Measurements from ENCODE around the gene FLVCR2. TPM values are rescaled to one million over a fixed set of nuclear protein-coding genes. Genes with fewer than 3 reads are reported as not detected.

The FLVCR2 gene
- polyA plus RNA-seq, 1 donor from 2014 or later: not detected

DNA sequence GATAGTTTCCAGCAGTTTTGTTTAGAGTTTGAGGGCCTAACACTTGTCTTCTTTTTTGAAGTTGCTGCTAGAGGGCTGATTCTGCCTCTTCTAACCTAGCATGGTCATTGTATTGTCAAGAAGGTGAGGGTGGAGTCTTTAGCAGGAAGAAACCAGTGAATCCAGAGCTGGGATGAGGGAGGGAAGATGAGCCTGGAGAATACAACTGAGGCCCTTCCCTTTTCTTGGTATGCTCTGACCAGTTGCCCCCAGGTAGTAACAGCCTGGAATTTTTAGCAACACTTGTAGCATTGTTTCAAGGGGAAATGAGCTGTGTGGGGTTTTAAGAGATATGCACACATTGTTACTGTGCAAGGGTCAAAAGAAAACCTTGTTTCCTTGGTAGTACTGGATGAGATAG lies 9.0 kb downstream of the FLVCR2 start:
- Histone ChIP-seq H3K4me3 (ENCODE audit: low read length) (no peak overlapping the region), H2AFZ (ENCODE audit: low read depth, low read length) (no peak overlapping the region), H4K20me1 (ENCODE audit: insufficient read depth) (no peaks in the 10 kb centered on the region), H3F3A (ENCODE audit: insufficient read depth, low read length, poor library complexity, severe bottlenecking) (no peaks in the 10 kb centered on the region), H3K9me3 (ENCODE audit: low read length) (peaks cover 9% of the 10 kb centered on the region), H3K9me2 (ENCODE audit: insufficient read depth, low read length) (no peaks in the 10 kb centered on the region), H3K4me2 (ENCODE audit: low read length) (no peak overlapping the region), H3K27ac (ENCODE audit: low read length) (no peak overlapping the region), H3K27me3 (ENCODE audit: insufficient read depth, low read depth, low read length) (no peaks in the 10 kb centered on the region), H3K36me3 (ENCODE audit: insufficient read depth, low read length) (no peaks in the 10 kb centered on the region), H3K79me2 (replicated peaks; ENCODE audit: insufficient read depth, low read length) (no peaks in the 10 kb centered on the region), H3K9ac (ENCODE audit: low read length) (no peak overlapping the region)
- no peak for TF ChIP-seq POLR2AphosphoS5 (IDR thresholded peaks at IDR 0.05)
- TF ChIP-seq, protein P1, sequence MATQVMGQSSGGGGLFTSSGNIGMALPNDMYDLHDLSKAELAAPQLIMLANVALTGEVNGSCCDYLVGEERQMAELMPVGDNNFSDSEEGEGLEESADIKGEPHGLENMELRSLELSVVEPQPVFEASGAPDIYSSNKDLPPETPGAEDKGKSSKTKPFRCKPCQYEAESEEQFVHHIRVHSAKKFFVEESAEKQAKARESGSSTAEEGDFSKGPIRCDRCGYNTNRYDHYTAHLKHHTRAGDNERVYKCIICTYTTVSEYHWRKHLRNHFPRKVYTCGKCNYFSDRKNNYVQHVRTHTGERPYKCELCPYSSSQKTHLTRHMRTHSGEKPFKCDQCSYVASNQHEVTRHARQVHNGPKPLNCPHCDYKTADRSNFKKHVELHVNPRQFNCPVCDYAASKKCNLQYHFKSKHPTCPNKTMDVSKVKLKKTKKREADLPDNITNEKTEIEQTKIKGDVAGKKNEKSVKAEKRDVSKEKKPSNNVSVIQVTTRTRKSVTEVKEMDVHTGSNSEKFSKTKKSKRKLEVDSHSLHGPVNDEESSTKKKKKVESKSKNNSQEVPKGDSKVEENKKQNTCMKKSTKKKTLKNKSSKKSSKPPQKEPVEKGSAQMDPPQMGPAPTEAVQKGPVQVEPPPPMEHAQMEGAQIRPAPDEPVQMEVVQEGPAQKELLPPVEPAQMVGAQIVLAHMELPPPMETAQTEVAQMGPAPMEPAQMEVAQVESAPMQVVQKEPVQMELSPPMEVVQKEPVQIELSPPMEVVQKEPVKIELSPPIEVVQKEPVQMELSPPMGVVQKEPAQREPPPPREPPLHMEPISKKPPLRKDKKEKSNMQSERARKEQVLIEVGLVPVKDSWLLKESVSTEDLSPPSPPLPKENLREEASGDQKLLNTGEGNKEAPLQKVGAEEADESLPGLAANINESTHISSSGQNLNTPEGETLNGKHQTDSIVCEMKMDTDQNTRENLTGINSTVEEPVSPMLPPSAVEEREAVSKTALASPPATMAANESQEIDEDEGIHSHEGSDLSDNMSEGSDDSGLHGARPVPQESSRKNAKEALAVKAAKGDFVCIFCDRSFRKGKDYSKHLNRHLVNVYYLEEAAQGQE (IDR thresholded peaks at IDR 0.05; ENCODE audit: borderline replicate concordance): no peak

DNA sequence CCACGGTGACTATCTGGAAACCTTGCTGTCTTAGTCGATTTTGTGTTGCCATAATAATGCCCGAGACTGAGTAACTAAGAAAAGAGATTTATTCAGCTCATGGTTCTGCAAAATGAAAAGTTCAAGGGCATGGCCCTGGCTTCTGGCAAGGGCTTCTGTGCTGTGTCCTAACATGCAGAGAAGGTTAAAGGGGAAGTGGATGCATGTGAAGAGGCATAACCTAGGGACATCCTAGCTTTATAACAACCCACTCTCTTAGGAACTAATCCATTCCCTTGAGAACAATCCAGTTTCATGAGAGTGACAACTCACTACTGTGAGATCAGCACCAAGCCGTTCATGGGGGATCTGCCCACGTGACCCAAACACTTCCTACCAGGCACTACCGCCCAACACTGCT lies 11.5 kb downstream of the FLVCR2 start:
- H3K36me3 ChIP-seq (ENCODE audit: insufficient read depth, low read length): no peaks in the 10 kb centered on the region
- H3K4me3 ChIP-seq (ENCODE audit: low read length): no peak overlapping the region
- no peak overlapping the region for H3K4me2 ChIP-seq (ENCODE audit: low read length)
- TF ChIP-seq, protein P1 (IDR thresholded peaks at IDR 0.05; ENCODE audit: borderline replicate concordance): no peak
- TF ChIP-seq EP300 (conservative IDR thresholded peaks at IDR 0.05; ENCODE audit: poor library complexity, severe bottlenecking) (no peak), MXI1 (conservative IDR thresholded peaks at IDR 0.05; ENCODE audit: poor library complexity, severe bottlenecking) (no peak), EZH2 (IDR thresholded peaks at IDR 0.05; ENCODE audit: borderline replicate concordance, insufficient read depth, low read length, poor library complexity, severe bottlenecking) (no peak), SMC3 (conservative IDR thresholded peaks at IDR 0.05; ENCODE audit: poor library complexity) (no peak), RAD21 (conservative IDR thresholded peaks at IDR 0.05) (no peak), POLR2AphosphoS5 (IDR thresholded peaks at IDR 0.05) (no peak), TAF1 (IDR thresholded peaks at IDR 0.05; ENCODE audit: low read depth) (no peak)
- TF ChIP-seq, protein P2, sequence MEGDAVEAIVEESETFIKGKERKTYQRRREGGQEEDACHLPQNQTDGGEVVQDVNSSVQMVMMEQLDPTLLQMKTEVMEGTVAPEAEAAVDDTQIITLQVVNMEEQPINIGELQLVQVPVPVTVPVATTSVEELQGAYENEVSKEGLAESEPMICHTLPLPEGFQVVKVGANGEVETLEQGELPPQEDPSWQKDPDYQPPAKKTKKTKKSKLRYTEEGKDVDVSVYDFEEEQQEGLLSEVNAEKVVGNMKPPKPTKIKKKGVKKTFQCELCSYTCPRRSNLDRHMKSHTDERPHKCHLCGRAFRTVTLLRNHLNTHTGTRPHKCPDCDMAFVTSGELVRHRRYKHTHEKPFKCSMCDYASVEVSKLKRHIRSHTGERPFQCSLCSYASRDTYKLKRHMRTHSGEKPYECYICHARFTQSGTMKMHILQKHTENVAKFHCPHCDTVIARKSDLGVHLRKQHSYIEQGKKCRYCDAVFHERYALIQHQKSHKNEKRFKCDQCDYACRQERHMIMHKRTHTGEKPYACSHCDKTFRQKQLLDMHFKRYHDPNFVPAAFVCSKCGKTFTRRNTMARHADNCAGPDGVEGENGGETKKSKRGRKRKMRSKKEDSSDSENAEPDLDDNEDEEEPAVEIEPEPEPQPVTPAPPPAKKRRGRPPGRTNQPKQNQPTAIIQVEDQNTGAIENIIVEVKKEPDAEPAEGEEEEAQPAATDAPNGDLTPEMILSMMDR (IDR thresholded peaks at IDR 0.05; ENCODE audit: poor library complexity, severe bottlenecking): no peak
- no peaks in the 10 kb centered on the region for H3K27me3 ChIP-seq (ENCODE audit: insufficient read depth, low read depth, low read length)
- H3K9ac ChIP-seq (ENCODE audit: low read length): no peak overlapping the region
- no peaks in the 10 kb centered on the region for H3K9me2 ChIP-seq (ENCODE audit: insufficient read depth, low read length)
- no peaks in the 10 kb centered on the region for H4K20me1 ChIP-seq (ENCODE audit: insufficient read depth)
- no peaks in the 10 kb centered on the region for H3K79me2 ChIP-seq (replicated peaks; ENCODE audit: insufficient read depth, low read length)
- H2AFZ ChIP-seq (ENCODE audit: low read depth, low read length): no peak overlapping the region
- peaks cover 9% of the 10 kb centered on the region for H3K9me3 ChIP-seq (ENCODE audit: low read length)
- H3K27ac ChIP-seq (ENCODE audit: low read length): no peak overlapping the region
- no peaks in the 10 kb centered on the region for H3F3A ChIP-seq (ENCODE audit: insufficient read depth, low read length, poor library complexity, severe bottlenecking)

Data from neural cell (in vitro differentiated cells).